ENCODE data around the gene TM9SF4. TPM values are rescaled to one million over a fixed set of nuclear protein-coding genes. Genes with fewer than 3 reads are reported as not detected.
"Not testable (repeated sequence)": the region's sequence is repeated elsewhere in the genome, so short reads cannot be mapped to it uniquely, and the experiment has no call there.

Gene TM9SF4
- total RNA-seq, 2 experiments from 2014 or later, result 22.4 to 24.5 TPM

DNA sequence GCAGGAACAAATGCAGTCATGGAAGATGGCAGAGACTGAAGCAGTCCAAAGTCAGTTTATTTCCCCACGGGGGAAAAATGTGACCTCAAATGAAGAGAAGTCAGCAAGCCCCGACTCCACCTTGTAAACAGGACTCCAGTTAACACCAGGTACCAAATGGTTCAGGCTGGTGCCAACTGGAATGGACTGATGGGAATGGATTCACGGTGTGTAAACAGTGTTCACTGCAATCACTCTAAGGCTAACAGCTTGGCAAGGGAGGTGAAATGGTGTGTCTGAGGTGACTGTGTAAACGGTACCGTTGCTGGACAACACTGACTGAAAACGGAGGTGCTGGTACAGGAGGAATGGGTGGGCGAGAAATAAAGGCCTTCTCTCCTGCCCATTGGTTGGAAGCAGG, 86.1 kb downstream of the TM9SF4 start:
- ChIA-PET CTCF (no interaction called here), POLR2A (no interaction called here)
- ATAC-seq (ENCODE audit: poor library complexity) (no peak), DNase-seq (no peak)
- Histone ChIP-seq H3K4me3 (ENCODE audit: low read length) (no peak overlapping the region), H3K36me3 (ENCODE audit: insufficient read depth, low read length) (peaks cover 54% of the 10 kb centered on the region), H3K27me3 (ENCODE audit: control insufficient read depth in 1 of 2, insufficient read depth in 2 of 2, low read length in 2 of 2) (no peaks in the 10 kb centered on the region), H3K9me3 (ENCODE audit: control insufficient read depth in 1 of 2, insufficient read depth in 1 of 2, low read length in 2 of 2) (no peaks in the 10 kb centered on the region), H3K4me1 (ENCODE audit: insufficient read depth, low read length) (peaks cover 1% of the 10 kb centered on the region), H3K27ac (ENCODE audit: low read depth in 1 of 2, low read length in 2 of 2) (no peak overlapping the region)
- Mint-ChIP-seq H3K27me3 (no peaks in the 10 kb centered on the region), H3K9me3 (no peaks in the 10 kb centered on the region), H3K4me3 (no peak overlapping the region), H3K36me3 (ENCODE audit: low read depth) (peaks cover 64% of the 10 kb centered on the region), H3K27ac (no peak overlapping the region), H3K4me1 (ENCODE audit: low read depth) (peaks cover 31% of the 10 kb centered on the region)
- intact Hi-C loops (cut with DNase I, micrococcal nuclease), result no loop called here
- TF ChIP-seq, protein P1, sequence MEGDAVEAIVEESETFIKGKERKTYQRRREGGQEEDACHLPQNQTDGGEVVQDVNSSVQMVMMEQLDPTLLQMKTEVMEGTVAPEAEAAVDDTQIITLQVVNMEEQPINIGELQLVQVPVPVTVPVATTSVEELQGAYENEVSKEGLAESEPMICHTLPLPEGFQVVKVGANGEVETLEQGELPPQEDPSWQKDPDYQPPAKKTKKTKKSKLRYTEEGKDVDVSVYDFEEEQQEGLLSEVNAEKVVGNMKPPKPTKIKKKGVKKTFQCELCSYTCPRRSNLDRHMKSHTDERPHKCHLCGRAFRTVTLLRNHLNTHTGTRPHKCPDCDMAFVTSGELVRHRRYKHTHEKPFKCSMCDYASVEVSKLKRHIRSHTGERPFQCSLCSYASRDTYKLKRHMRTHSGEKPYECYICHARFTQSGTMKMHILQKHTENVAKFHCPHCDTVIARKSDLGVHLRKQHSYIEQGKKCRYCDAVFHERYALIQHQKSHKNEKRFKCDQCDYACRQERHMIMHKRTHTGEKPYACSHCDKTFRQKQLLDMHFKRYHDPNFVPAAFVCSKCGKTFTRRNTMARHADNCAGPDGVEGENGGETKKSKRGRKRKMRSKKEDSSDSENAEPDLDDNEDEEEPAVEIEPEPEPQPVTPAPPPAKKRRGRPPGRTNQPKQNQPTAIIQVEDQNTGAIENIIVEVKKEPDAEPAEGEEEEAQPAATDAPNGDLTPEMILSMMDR (IDR thresholded peaks at IDR 0.05), result no peak

DNA sequence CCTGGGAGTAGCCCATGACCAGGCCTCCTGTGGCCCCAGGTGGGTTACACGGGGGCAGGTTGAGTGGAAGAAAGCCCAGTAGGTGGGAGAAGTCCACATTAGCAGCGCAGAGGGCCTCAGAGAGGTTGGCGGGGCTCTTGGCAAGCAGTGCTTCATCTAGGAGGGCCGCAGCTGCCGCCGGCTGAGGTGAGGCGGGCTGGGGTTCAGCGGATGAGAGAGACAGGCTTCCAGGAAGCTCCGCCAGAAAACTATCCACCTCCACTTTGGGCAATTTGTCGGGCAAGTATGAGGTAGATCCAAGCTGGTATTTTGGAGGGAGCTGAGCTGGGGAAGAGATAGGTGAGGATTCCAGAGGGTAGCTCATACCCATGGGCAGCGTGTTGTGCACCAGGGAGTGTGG, 87.1 kb downstream of the TM9SF4 start:
- H3K4me1 ChIP-seq (ENCODE audit: insufficient read depth, low read length); intact Hi-C loops (cut with DNase I, micrococcal nuclease); H3K27me3 Mint-ChIP-seq; POLR2A ChIA-PET; CTCF ChIA-PET; ATAC-seq (ENCODE audit: poor library complexity); H3K4me3 ChIP-seq (ENCODE audit: low read length); H3K4me3 Mint-ChIP-seq; H3K27ac ChIP-seq (ENCODE audit: low read depth in 1 of 2, low read length in 2 of 2); H3K27me3 ChIP-seq (ENCODE audit: control insufficient read depth in 1 of 2, insufficient read depth in 2 of 2, low read length in 2 of 2); H3K9me3 Mint-ChIP-seq; H3K9me3 ChIP-seq (ENCODE audit: control insufficient read depth in 1 of 2, insufficient read depth in 1 of 2, low read length in 2 of 2); H3K27ac Mint-ChIP-seq; DNase-seq: not testable (repeated sequence)
- peaks cover 74% of the 10 kb centered on the region for H3K36me3 Mint-ChIP-seq (ENCODE audit: low read depth)
- H3K4me1 Mint-ChIP-seq (ENCODE audit: low read depth), result peaks cover 26% of the 10 kb centered on the region
- H3K36me3 ChIP-seq (ENCODE audit: insufficient read depth, low read length), result peaks cover 63% of the 10 kb centered on the region

DNA sequence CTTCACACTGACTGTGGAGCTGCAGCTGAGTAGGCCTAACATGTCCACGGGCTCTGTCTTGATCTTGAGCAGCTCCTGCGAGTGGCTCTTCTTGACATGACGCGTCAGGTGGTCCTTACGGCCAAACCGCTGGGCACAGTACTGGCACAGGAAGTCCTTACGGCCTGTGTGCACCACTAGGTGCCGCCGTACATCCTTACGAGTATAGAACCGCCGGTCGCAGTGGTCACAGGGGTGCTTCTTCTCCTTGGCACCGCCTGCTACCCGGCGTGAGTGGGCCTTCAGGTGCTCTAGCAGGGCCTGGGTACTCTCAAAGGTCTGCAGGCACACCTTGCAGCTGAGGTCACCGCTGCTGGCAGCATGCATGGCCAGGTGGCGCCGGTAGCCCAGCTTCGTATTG, 87.6 kb downstream of the TM9SF4 start:
- H3K27ac ChIP-seq (ENCODE audit: low read depth in 1 of 2, low read length in 2 of 2); CTCF ChIA-PET; POLR2A ChIA-PET; H3K4me3 Mint-ChIP-seq; H3K9me3 ChIP-seq (ENCODE audit: control insufficient read depth in 1 of 2, insufficient read depth in 1 of 2, low read length in 2 of 2); DNase-seq; H3K27me3 ChIP-seq (ENCODE audit: control insufficient read depth in 1 of 2, insufficient read depth in 2 of 2, low read length in 2 of 2); ATAC-seq (ENCODE audit: poor library complexity); intact Hi-C loops (cut with DNase I, micrococcal nuclease); H3K4me1 ChIP-seq (ENCODE audit: insufficient read depth, low read length); H3K27me3 Mint-ChIP-seq; H3K9me3 Mint-ChIP-seq; H3K4me3 ChIP-seq (ENCODE audit: low read length): not testable (repeated sequence)
- Mint-ChIP-seq H3K4me1 (ENCODE audit: low read depth) (peaks cover 26% of the 10 kb centered on the region), H3K27ac (peak overlapping the region; percentile 19), H3K36me3 (ENCODE audit: low read depth) (peaks cover 80% of the 10 kb centered on the region)
- H3K36me3 ChIP-seq (ENCODE audit: insufficient read depth, low read length), result peaks cover 68% of the 10 kb centered on the region

DNA sequence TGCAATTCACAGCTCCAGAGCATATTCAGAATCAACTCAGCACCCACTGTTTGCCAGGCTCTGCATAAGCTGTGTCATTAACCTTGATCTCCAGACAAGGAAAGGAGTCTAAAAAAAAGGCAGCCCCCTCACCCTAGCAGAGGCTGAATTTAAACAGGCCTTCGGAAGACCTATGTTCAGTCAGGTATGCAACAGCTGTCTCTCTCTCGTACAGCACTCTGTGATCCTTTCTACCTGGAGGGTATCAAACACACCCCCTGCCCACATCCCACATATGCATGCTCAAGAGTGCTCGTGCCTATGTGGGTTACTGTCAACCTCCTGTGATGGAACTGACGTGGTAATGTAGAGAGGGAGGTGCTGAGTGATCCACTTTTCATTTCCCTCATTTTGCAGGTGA, 89.5 kb downstream of the TM9SF4 start:
- ChIA-PET POLR2A (no interaction called here), CTCF (no interaction called here)
- no peak for ATAC-seq (ENCODE audit: poor library complexity)
- TF ChIP-seq, protein P1 (IDR thresholded peaks at IDR 0.05), result no peak
- Histone ChIP-seq H3K27ac (ENCODE audit: low read depth in 1 of 2, low read length in 2 of 2) (no peak overlapping the region), H3K9me3 (ENCODE audit: control insufficient read depth in 1 of 2, insufficient read depth in 1 of 2, low read length in 2 of 2) (no peaks in the 10 kb centered on the region), H3K4me1 (ENCODE audit: insufficient read depth, low read length) (peaks cover 20% of the 10 kb centered on the region), H3K36me3 (ENCODE audit: insufficient read depth, low read length) (peaks cover 85% of the 10 kb centered on the region), H3K27me3 (ENCODE audit: control insufficient read depth in 1 of 2, insufficient read depth in 2 of 2, low read length in 2 of 2) (no peaks in the 10 kb centered on the region), H3K4me3 (ENCODE audit: low read length) (no peak overlapping the region)
- no peaks in the 10 kb centered on the region for H3K27me3 Mint-ChIP-seq
- H3K36me3 Mint-ChIP-seq (ENCODE audit: low read depth), result peaks cover 92% of the 10 kb centered on the region
- intact Hi-C loops (cut with DNase I, micrococcal nuclease), result no loop called here
- no peak for DNase-seq
- peaks cover 36% of the 10 kb centered on the region for H3K4me1 Mint-ChIP-seq (ENCODE audit: low read depth)
- no peak overlapping the region for H3K4me3 Mint-ChIP-seq
- H3K9me3 Mint-ChIP-seq, result no peaks in the 10 kb centered on the region
- H3K27ac Mint-ChIP-seq, result no peak overlapping the region

Measured in CD4-positive, alpha-beta T cell (primary cell).